GM19239 (cell line): Measurements from ENCODE around the gene CUZD1.

Source experiments
- DNase-seq: peaks from one replicate; pipeline ENCODE4 v3.0.0; 2011; ENCODE audit warnings: low spot score; ENCODE audit not compliant: insufficient read length
- FAIRE-seq: peaks from 2 replicates; lab custom pipeline; 2011; peaks lifted over from hg19 to GRCh38; lab: Jason Lieb, UNC

CUZD1 gene

GRCh38 chr10:122827302-122827701 is 18.4 kb downstream of the CUZD1 start:
- FAIRE-seq (no peak), DNase-seq (no peak)

DNA sequence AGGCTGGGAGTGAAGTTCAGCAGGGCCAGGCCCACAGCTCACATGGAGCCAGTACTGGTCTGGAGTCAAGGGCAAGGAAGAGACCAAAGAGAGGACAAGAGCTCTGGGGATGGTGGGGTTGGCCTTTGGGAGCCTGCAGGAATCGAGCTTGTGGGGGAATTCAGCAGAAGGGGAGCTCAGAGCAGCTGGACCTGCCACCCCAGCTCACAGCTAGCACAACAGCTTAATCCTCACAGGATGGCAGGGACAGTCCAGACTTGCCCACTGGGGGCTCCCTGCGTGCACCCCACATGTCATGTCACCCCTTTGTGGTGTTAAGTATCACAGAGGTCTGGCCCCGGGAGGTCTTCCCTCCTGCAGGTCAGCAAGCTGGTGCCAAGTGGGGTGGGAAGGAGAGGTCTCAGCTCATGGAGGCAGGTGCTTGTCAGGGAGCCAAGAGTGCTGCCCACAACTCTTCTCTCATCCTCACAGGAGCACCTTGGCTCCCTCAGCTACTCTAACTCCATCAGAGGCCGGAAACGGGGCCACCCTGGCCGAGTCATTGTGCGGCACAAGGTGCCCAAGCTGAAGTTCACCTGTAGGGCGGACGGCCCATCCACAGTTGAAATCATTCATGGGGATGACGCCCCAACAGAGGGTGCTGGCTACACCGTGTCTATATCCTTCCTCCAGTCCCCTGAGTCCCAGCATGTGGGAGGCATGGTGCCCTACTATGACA is 22.5 kb downstream of the CUZD1 start:
- FAIRE-seq (no peak), DNase-seq (no peak)

DNA sequence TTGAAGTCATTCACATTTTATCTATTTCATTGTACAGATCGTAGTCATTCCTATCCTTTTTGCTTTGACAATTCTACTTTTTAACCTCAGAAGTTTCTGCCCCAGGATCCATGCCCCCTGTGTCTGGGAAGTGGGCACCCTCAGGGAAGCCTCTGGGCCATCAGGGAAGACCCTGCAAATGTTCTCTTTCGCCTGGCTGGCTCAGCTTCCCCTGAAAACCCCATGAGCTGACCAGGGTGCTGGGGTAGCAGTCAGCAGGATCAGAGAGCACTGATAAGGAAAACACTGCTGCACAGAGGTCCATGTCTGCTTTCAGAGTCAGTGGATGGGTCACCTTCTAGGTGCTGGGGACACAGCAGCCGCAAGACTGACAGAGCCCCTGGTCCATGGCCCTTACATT is 23.8 kb downstream of the CUZD1 start:
- DNase-seq (no peak), FAIRE-seq (no peak)

DNA sequence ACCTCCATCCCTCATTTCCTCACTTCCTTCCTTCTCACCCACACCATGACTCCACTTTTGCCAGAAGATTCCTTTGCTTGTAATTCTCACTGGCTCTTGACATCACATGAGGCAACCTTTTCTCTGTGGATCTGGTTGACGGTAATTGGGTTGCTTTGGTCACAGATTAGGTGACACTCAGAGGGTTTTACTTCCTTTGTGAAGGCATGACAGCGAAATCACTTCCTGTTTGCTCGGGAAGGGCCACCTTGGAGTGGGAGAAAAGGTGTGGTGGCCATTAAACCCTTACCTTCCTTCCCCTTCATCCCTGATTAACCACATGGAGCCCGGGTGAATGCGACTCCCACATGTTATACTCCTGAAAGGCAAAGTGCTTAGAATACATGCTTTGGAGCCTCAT is 30.2 kb downstream of the CUZD1 start:
- DNase-seq: no peak
- no peak for FAIRE-seq

DNA sequence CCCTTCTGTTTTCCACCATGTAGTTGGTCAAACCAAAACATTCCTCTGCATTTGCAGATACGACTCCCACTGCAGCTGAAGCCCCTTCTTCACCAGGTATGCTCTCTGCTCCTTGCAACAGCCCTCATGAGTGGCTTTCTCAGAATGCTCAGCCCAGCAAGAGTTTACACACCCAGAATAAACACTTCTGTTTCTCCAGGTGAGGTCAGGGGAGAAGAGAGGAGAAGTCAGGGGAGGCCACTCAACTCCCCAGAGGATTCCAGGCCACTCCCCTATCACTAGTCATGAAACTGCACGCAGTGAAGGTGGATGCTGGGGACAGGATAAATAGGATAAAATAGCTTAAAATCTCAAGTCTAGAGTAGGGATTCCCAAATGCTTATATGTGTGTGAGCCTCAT is 31.2 kb downstream of the CUZD1 start:
- no peak for DNase-seq
- no peak for FAIRE-seq

DNA sequence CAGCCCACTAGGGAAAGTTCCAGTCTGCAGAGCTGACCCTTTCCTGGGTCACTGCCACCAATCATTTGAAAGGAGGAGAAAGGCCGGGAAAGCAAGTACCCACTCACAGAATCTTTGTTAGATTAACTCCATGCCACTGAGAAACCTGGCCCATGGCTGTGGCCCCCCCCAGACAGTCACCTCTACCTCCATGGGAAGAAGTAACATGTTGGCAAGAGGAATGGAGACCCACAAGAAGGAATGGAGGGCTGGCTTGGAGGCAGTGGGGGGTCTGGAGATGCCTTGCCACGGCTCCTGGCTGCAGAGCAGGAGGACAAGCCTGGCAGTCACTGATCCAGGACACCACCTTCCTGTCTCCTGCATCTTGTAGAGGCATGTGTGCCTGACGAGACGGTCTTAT is 32.9 kb downstream of the CUZD1 start:
- DNase-seq: no peak
- FAIRE-seq: no peak

DNA sequence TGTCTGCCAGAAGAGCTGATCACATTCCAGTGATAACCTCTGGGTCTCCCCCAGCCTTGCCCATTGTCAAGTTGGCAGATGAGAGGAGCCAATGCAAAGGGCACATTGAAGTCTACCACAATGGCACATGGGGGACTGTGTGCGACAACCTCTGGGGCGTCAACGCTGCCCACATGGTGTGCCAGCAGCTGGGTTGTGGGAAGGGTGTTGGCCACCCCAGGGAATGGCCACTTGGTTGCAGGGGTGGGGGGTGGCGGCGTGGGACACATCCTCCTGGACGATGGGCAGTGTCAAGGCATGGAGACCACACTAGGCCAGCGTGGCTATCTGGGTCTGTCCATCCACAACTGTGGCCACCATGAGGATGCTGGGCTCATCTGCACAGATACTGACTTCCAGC is 43.4 kb downstream of the CUZD1 start:
- DNase-seq (no peak), FAIRE-seq (no peak)

DNA sequence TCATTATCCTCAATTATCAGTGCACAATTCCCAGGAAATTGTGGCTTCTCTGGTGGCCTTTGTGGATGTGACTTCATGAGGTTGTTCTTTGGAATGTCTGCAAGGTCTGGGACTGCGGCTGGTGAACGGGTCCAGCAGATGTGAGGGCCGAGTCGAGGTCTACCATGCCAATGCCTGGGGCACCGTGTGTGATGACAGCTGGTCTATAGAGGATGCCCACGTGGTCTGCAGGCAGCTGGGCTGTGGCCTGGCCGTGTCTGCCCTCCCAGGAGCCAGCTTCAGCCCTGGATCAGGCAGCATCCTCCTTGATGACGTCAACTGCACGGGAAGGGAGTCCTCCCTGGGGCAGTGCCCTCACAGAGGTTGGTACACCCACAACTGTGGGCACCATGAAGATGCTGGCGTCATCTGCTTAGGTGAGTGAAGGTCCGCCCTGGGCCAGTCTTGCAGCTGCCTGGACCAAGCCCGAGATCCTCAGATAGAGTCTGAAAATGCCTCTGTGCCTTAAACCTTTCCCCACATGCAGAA is 46.9 kb downstream of the CUZD1 start:
- FAIRE-seq: no peak

GRCh38 chr10:122796796-122797195 is 48.9 kb downstream of the CUZD1 start:
- DNase-seq: no peak
- no peak for FAIRE-seq

More for the DNA sequence above, 46.9 kb downstream of the CUZD1 start:
- no peak for DNase-seq

GRCh38 chr10:122795924-122796323 is 49.7 kb downstream of the CUZD1 start:
- FAIRE-seq: no peak
- DNase-seq: no peak

DNA sequence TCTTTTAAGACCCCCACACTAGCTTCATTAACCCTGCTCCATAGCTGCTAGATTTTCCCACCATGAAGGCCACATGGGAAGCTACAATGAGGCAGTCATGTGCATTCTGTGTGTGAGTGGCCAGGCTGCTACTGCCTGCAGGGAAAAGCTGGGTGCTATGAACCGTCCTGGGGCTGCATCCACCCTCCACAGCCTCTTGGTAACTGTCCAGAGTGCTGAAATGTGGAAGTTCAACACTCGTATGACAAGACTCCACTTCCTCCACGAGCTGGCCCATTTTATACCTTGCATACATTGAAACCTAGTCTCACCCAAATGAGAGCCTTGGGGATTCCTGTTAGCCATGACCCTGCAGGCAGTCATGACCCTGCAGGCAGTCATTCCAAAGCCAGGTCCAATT is 59.4 kb downstream of the CUZD1 start:
- FAIRE-seq: no peak
- peak; percentile 28 for DNase-seq

DNA sequence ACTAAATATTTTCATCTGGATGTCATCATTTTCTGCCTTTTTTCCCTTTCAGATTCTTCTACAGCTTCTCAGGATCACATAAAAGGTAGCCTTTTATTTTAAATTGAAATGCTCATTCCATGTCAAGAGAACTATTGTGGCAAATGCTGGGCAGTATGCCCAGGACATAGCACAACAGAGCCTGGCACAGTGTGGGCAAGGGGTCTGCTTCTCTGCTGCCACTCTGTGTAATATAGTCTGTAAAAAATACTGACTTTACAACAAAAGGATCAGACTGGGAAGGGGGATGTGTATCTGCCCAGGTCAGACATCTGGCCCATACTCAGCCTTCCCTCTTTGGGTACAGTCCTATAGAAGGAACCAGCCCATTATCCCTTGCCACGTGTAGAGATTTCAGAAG is 62.7 kb downstream of the CUZD1 start:
- no peak for DNase-seq
- no peak for FAIRE-seq
